ENCODE data around the gene MRPL46. TPM values are rescaled to one million over a fixed set of nuclear protein-coding genes. Genes with fewer than 3 reads are reported as not detected.

The MRPL46 gene
- total RNA-seq, 1 donor from 2014 or later, result 29.7 TPM

GRCh38 chr15:88419830-88420229, 47.4 kb downstream of the MRPL46 start:
- no peaks in the 10 kb centered on the region for H3K27me3 ChIP-seq
- DNase-seq (ENCODE audit: low spot score in 2 of 2), result no peak
- no peaks in the 10 kb centered on the region for H3K9me3 ChIP-seq
- H3K27ac ChIP-seq, result no peak overlapping the region
- intact Hi-C loops (cut with DNase I), result no loop called here
- no peak overlapping the region for H3K4me3 ChIP-seq
- no peaks in the 10 kb centered on the region for H3K36me3 ChIP-seq
- H3K4me1 ChIP-seq, result no peaks in the 10 kb centered on the region
- TF ChIP-seq CTCF (IDR thresholded peaks at IDR 0.05), result no peak

Other genes with a start within 250 kb of the MRPL46 start
- 52.7 TPM for gene NTRK3, start 210.6 kb downstream of the MRPL46 start, total RNA-seq
- 29.4 TPM for gene MRPS11, start 320 bp upstream of the MRPL46 start, total RNA-seq
- 1.6 TPM for gene DET1, start 79.3 kb upstream of the MRPL46 start, total RNA-seq
- 13.5 TPM for gene AEN, start 154.0 kb upstream of the MRPL46 start, total RNA-seq
- gene ISG20, start 171.6 kb upstream of the MRPL46 start, total RNA-seq, result 5.3 TPM